ENCODE results near the gene TSSC4. TPM values are rescaled to one million over a fixed set of nuclear protein-coding genes. Genes with fewer than 3 reads are reported as not detected.

TSSC4 gene
- polyA plus RNA-seq, 4 donors: 32.5 to 47.1 (median 37.6) TPM

GRCh38 chr11:2368178-2368850 is 32.2 kb upstream of the TSSC4 start:
- no peak for DNase-seq (ENCODE audit: low read depth in 4 of 4, low spot score in 3 of 4)

GRCh38 chr11:2368851-2369180 is 31.7 kb upstream of the TSSC4 start:
- no peak for DNase-seq (ENCODE audit: low read depth in 4 of 4, low spot score in 3 of 4)

DNA sequence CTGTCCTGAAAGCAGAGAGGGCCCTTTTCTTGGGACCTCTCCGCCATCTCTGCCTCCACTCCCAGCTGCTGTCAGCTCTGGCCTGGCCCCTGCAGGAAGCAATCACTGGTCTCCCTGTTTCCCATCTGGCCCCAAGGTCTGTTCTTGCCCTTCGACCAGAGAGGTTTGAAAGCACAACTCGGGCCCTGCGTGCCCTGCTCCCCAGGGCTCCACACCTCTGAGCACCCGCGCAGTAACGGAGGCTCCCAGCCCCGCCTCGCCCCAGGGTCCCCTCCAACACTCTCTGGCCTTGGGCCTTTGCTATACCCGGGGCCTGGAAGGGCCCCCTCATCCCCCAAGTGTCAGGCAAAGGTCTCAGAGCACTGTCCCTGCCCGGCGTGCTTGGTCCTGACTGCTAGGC is 31.2 kb upstream of the TSSC4 start:
- DNase-seq (ENCODE audit: low read depth in 4 of 4, low spot score in 3 of 4): no peak

DNA sequence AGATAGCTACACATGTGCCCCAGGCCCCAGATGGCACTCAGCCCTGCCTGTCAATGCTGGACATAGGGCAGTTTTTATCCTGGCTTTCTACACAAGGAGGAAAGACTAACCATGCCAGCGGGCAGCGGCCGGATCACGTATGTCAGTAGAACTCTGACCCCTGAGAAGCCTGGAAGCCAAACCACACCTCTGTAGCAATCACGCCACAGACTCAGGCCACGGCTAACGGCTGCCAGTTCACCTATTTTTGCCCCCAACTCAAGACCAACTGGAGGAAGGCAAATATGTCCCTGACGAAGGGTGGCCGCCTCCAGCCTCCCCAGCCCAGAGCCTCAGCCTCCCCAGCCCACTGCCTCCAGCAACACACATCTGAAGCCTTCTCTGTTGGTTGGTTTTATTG is 30.7 kb upstream of the TSSC4 start:
- DNase-seq (ENCODE audit: low read depth in 4 of 4, low spot score in 3 of 4): no peak

- no peak for DNase-seq (ENCODE audit: low read depth in 4 of 4, low spot score in 3 of 4)
These were observed 25.9 kb upstream of the TSSC4 start for GRCh38 chr11:2374456-2375201.

DNA sequence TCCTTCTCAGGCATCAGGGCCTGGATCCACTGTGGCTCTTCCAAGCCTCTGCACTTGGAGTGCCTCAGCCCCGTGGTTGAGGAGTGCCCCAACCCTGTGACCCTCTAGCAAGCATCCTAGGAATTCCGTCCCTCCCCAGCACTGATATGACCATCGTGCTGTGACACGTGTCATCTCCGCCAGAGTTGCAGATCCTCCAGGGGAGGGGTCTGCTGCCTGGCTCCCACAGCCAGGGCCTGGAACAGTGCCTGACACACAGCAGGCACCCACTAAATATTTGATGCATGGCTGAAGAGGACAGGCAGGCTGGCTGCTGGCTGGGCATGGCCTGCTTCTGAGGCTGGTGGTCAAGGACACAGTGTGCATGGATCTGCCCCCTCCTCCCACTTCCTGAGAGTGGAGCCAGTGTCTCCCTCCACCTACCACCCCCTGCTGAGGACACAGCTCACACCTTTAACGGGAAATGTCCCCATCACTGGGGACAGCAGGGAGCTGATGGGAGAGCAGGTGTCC is 25.2 kb upstream of the TSSC4 start:
- no peak for DNase-seq (ENCODE audit: low read depth in 4 of 4, low spot score in 3 of 4)

GRCh38 chr11:2375964-2376551 is 24.5 kb upstream of the TSSC4 start:
- peak in 1 of 4 donors; percentile 50 for DNase-seq (ENCODE audit: low read depth in 4 of 4, low spot score in 3 of 4)

DNA sequence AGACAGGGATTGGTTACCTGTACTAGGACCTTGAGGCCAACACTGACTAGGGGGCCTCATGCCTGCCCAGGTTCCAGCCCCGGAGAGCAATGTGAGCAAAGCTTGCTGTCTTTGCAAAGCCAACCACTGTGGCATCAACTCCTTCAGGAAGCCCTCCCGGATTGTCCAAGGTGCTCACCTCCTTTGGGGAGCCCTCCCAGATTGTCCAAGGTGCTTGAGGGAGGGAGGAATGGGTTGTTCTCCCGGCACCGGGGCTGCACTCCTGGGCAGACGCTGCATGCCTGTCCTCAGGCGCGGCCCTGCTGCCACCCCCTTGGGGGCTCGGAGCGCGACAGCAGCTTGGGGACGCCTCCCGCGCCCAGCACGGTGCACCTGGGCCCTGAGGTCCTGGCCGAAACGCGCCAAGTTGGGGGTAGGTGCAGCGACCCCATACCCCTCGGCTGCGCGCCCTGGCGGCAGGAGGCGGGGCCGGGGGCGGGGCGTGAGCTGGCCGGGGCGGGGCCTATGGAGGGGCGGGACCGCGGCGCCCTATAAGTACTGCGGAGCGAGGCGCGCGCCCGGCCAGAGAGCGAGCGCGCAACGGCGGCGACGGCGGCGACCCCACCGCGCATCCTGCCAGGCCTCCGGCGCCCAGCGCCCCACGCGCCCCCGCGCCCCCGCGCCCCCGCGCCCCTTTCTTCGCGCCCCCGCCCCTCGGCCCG is 23.6 kb upstream of the TSSC4 start, which contains the start of gene CD81:
CD81 (plus strand) TSS at position 560 of the 701 bp plus-strand sequence. CDS start 240 bp downstream, outside the sequence.
- DNase-seq (ENCODE audit: low read depth in 4 of 4, low spot score in 3 of 4): no peak

DNA sequence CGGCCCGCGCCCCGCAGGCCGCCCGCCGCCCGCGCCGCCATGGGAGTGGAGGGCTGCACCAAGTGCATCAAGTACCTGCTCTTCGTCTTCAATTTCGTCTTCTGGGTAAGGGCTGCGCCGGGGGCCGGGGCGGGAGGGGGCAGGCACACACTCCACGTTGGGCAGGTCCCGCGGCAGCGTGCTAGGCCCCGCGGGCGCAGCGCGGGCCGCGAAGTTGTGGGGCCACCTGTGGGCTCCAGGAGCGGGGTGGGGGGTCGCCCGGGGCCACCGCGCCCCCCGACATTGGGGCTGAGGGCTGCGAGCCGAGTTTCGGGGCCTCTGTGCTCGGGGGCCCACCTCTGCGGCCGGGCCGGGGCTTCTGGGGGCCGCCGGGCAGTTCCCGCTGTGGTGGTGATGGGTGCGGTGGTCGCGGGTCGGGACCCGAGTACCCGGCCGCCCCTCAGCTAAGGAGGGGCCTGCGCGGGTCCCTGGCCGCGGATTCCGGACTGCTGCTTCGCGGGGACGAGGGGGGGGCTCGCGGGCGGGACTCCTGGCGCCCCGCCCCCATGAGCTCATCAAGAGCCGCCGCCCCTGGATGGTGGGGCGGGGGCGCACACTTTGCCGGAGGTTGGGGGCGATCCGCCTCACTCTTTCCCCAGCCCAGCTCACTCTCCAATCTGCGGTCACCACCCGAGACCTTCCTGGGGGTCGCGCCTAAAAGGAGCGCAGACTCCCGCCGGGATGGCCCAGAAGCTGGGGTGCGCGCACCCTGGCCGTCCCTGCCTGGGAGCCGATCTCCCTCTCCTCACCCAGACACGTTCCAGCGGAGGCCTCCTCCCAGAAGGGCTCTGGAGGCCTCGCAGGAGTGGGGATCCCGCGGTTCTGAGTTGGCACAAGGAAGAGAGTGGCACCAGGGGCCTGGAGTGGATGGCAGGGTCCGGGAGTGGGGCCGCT is 22.8 kb upstream of the TSSC4 start:
- peak in 2 of 4 donors; percentile 59 to 65 for DNase-seq (ENCODE audit: low read depth in 4 of 4, low spot score in 3 of 4)

GRCh38 chr11:2378527-2379210 is 21.9 kb upstream of the TSSC4 start:
- DNase-seq (ENCODE audit: low read depth in 4 of 4, low spot score in 3 of 4): peak in 1 of 4 donors; percentile 39

DNA sequence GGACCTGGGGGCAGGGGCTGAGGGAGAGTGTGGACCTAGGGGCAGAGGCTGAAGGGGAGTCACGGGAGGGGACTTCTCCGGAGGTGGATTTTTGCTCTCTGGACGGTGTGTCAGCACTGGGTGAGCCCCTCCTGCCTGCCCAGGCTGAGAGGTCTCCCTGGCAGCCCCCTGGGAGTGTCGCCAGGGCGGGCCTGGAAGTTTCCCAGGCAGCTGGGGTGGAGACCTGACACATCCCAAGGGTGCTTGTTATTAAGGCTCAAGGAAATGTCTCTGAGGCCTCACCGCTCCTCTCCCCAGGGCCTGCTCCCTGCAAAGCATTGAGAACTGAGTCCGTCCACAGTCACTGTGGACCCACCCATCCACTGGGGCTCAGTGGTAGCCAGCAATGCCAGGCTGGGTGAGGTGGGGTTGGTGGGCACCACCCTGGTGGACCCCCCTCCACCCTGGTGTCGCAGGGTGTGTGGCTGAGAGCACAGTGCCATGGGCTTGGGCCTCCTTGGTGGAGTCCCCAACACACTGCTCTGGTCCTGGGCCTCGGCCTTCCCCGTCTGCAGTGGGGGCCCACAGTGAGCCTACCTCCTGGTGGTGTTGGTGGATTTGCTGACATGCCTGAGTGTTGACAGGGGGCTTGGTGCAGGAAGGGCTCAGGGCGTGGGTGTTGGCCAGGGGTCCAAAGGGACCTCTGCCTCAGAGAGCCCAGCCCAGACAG is 20.9 kb upstream of the TSSC4 start:
- no peak for DNase-seq (ENCODE audit: low read depth in 4 of 4, low spot score in 3 of 4)

- no peak for DNase-seq (ENCODE audit: low read depth in 4 of 4, low spot score in 3 of 4)
These were observed 20.2 kb upstream of the TSSC4 start for GRCh38 chr11:2380396-2380795.

GRCh38 chr11:2380807-2381350 is 19.7 kb upstream of the TSSC4 start:
- DNase-seq (ENCODE audit: low read depth in 4 of 4, low spot score in 3 of 4): no peak

GRCh38 chr11:2381494-2382128 is 18.9 kb upstream of the TSSC4 start:
- DNase-seq (ENCODE audit: low read depth in 4 of 4, low spot score in 3 of 4): no peak

DNA sequence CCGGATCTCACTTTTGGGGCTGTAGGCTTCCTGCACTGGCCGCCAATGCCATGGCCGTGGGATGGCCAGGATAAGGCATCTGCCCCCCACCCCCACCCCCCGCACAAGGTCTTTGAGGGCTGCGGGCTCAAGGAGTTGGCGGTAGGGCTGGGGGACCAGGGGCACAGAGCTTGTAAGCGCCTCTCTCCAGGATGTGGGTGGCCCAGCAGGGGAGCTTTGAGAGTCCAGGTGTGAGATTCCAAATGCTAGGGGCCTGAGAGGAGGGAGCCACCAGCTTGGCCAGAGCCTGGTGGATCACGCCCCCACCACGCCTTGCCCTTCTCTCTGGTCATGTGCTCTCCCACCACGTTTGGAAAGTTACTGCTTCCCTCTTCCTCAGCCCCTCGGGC is 18.4 kb upstream of the TSSC4 start:
- DNase-seq (ENCODE audit: low read depth in 4 of 4, low spot score in 3 of 4): no peak

- DNase-seq (ENCODE audit: low read depth in 4 of 4, low spot score in 3 of 4): no peak
These were observed 17.4 kb upstream of the TSSC4 start for GRCh38 chr11:2382936-2383851.

All from right renal pelvis (tissue), 4 donors.